HG03575 (cell line): ENCODE measurements around the gene RHOJ.

Experiments
- ATAC-seq: cut with Tn5 transposase; IDR thresholded peaks from one replicate; pipeline ENCODE4 v1.9.1; 2021; ENCODE audit not compliant: unreplicated experiment, insufficient number of reproducible peaks, low FRiP score; ENCODE audit errors: extremely low read depth

RHOJ gene

GRCh38 chr14:63203618-63204406 lies 431 bp upstream of the RHOJ start:
- no peak for ATAC-seq

GRCh38 chr14:63205044-63205575 lies 867 bp downstream of the RHOJ start:
- no peak for ATAC-seq

GRCh38 chr14:63205866-63206265 lies 1.6 kb downstream of the RHOJ start:
- no peak for ATAC-seq

- no peak for ATAC-seq
These were observed 4.9 kb downstream of the RHOJ start for GRCh38 chr14:63209160-63209559.

- ATAC-seq: no peak
These were observed 6.6 kb downstream of the RHOJ start for GRCh38 chr14:63210812-63211211.

- no peak for ATAC-seq
These were observed 8.0 kb downstream of the RHOJ start for GRCh38 chr14:63212209-63212608.

GRCh38 chr14:63212776-63213500 lies 8.7 kb downstream of the RHOJ start:
- ATAC-seq: no peak

- no peak for ATAC-seq
These were observed 10.4 kb downstream of the RHOJ start for GRCh38 chr14:63214417-63215196.

GRCh38 chr14:63220526-63220925 lies 16.3 kb downstream of the RHOJ start:
- no peak for ATAC-seq

GRCh38 chr14:63223596-63223995 lies 19.4 kb downstream of the RHOJ start:
- no peak for ATAC-seq

- ATAC-seq: no peak
These were observed 20.0 kb downstream of the RHOJ start for GRCh38 chr14:63224196-63224595.

- no peak for ATAC-seq
These were observed 24.0 kb downstream of the RHOJ start for GRCh38 chr14:63228217-63228616.

GRCh38 chr14:63229330-63230059 lies 25.3 kb downstream of the RHOJ start:
- no peak for ATAC-seq

- ATAC-seq: no peak
These were observed 27.5 kb downstream of the RHOJ start for GRCh38 chr14:63231766-63232165.

- ATAC-seq: no peak
These were observed 33.5 kb downstream of the RHOJ start for GRCh38 chr14:63237791-63238190.

- no peak for ATAC-seq
These were observed 36.0 kb downstream of the RHOJ start for GRCh38 chr14:63240221-63240620.

- ATAC-seq: no peak
These were observed 36.9 kb downstream of the RHOJ start for GRCh38 chr14:63241096-63241495.

- ATAC-seq: no peak
These were observed 39.4 kb downstream of the RHOJ start for GRCh38 chr14:63243646-63244045.

GRCh38 chr14:63245893-63246292 lies 41.6 kb downstream of the RHOJ start:
- no peak for ATAC-seq
